ENCODE measurements around the gene LEF1. TPM values are rescaled to one million over a fixed set of nuclear protein-coding genes. Genes with fewer than 3 reads are reported as not detected.

Gene LEF1
- 55.0 and 62.1 TPM in 2 replicates for total RNA-seq
- long read RNA-seq, partial matches to known transcripts, result 6 of 8 reads
- long read RNA-seq, other reads (novel, unspliced or antisense), result 2 of 8 reads

- TF ChIP-seq CTCF (conservative IDR thresholded peaks at IDR 0.05), result no peak
- peak; percentile 59 for DNase-seq (ENCODE audit: low read depth, low spot score)
- Mint-ChIP-seq H3K27ac (ENCODE audit: unreplicated experiment) (peak within 1 kb of the TSS; percentile 79), H3K4me1 (peaks cover 60% of the 10 kb centered on the region), H3K9me3 (no peaks in the 10 kb centered on the region), H3K36me3 (ENCODE audit: low read depth) (no peaks in the 10 kb centered on the region), H3K4me3 (peak within 1 kb of the TSS; percentile 99), H3K27me3 (ENCODE audit: low read depth) (peaks cover 73% of the 10 kb centered on the region)
Measured at GRCh38 chr4:108168671-108169523, at the start of gene LEF1. LEF1 (minus strand) TSS chr4:108168932; CDS start chr4:108167767, 1,165 bp downstream.

- no peak for DNase-seq (ENCODE audit: low read depth, low spot score)
- Mint-ChIP-seq H3K27me3 (ENCODE audit: low read depth) (no peaks in the 10 kb centered on the region), H3K36me3 (ENCODE audit: low read depth) (no peaks in the 10 kb centered on the region), H3K9me3 (peaks cover 7% of the 10 kb centered on the region), H3K4me3 (no peak overlapping the region), H3K27ac (ENCODE audit: unreplicated experiment) (no peak overlapping the region), H3K4me1 (peaks cover 4% of the 10 kb centered on the region)
- no peak for TF ChIP-seq CTCF (conservative IDR thresholded peaks at IDR 0.05)
Measured at GRCh38 chr4:108216510-108216909, 47.8 kb upstream of the LEF1 start.

GRCh38 chr4:108215055-108215454, 46.3 kb upstream of the LEF1 start:
- H3K27ac Mint-ChIP-seq (ENCODE audit: unreplicated experiment), result no peak overlapping the region

GRCh38 chr4:108213723-108214122, 45.0 kb upstream of the LEF1 start:
- Mint-ChIP-seq H3K4me3 (no peak overlapping the region), H3K9me3 (peaks cover 7% of the 10 kb centered on the region), H3K27ac (ENCODE audit: unreplicated experiment) (peak overlapping the region; percentile 73), H3K27me3 (ENCODE audit: low read depth) (no peaks in the 10 kb centered on the region), H3K4me1 (peaks cover 11% of the 10 kb centered on the region), H3K36me3 (ENCODE audit: low read depth) (no peaks in the 10 kb centered on the region)
- no peak for DNase-seq (ENCODE audit: low read depth, low spot score)
- no peak for TF ChIP-seq CTCF (conservative IDR thresholded peaks at IDR 0.05)

More at GRCh38 chr4:108215055-108215454, 46.3 kb upstream of the LEF1 start:
- TF ChIP-seq CTCF (conservative IDR thresholded peaks at IDR 0.05), result no peak
- H3K36me3 Mint-ChIP-seq (ENCODE audit: low read depth), result no peaks in the 10 kb centered on the region
- peaks cover 11% of the 10 kb centered on the region for H3K4me1 Mint-ChIP-seq
- H3K4me3 Mint-ChIP-seq, result no peak overlapping the region
- no peaks in the 10 kb centered on the region for H3K27me3 Mint-ChIP-seq (ENCODE audit: low read depth)
- DNase-seq (ENCODE audit: low read depth, low spot score), result no peak
- peaks cover 7% of the 10 kb centered on the region for H3K9me3 Mint-ChIP-seq

GRCh38 chr4:108213308-108213707, 44.6 kb upstream of the LEF1 start:
- Mint-ChIP-seq H3K27ac (ENCODE audit: unreplicated experiment) (no peak overlapping the region), H3K9me3 (peaks cover 7% of the 10 kb centered on the region), H3K27me3 (ENCODE audit: low read depth) (no peaks in the 10 kb centered on the region), H3K36me3 (ENCODE audit: low read depth) (no peaks in the 10 kb centered on the region), H3K4me1 (peaks cover 11% of the 10 kb centered on the region), H3K4me3 (no peak overlapping the region)
- no peak for DNase-seq (ENCODE audit: low read depth, low spot score)
- no peak for TF ChIP-seq CTCF (conservative IDR thresholded peaks at IDR 0.05)

Measured in neural crest cell (in vitro differentiated cells).